SU-DHL-6 (cell line): Measurements from ENCODE around the gene DCHS1.

Source experiments
- H2AFZ ChIP-seq: fragments of 200-600 bp; sonication (generic); 2 replicates; pipeline ENCODE4 v1.6.1; 2014; ENCODE audit warnings: low read depth, mild to moderate bottlenecking, moderate library complexity, mixed read lengths, antibody characterized with exemption, low read length; ENCODE audit not compliant: severe bottlenecking
- H3F3A ChIP-seq: fragments of 200-600 bp; shearing (Covaris generic); 2 replicates; pipeline ENCODE4 v1.6.0; 2016; ENCODE audit warnings: antibody characterized with exemption, mild to moderate bottlenecking; ENCODE audit not compliant: insufficient read depth
- H3K27ac ChIP-seq: fragments of 200-600 bp; sonication (generic); 2 replicates; pipeline ENCODE4 v1.5.1; 2016; ENCODE audit warnings: low read depth, mild to moderate bottlenecking, low read length, moderate library complexity, mixed read lengths
- H3K27me3 ChIP-seq: fragments of 200-600 bp; sonication (generic), shearing (Covaris generic); 2 replicates; pipeline ENCODE4 v1.6.0; 2014; ENCODE audit warnings: mild to moderate bottlenecking, low read length
- H3K36me3 ChIP-seq: fragments of 200-600 bp; sonication (generic); 2 replicates; pipeline ENCODE4 v1.6.1; 2014; ENCODE audit warnings: mild to moderate bottlenecking, low read length, mixed read lengths
- H3K4me2 ChIP-seq: fragments of 300-600, 200-600 bp; shearing (Covaris generic), sonication (generic); 2 replicates; pipeline ENCODE4 v1.6.0; 2014; ENCODE audit warnings: low read length, low read depth, mild to moderate bottlenecking; ENCODE audit not compliant: poor library complexity, severe bottlenecking
- H3K4me3 ChIP-seq: fragments of 200-600 bp; sonication (generic); 2 replicates; pipeline ENCODE4 v1.5.1; 2014; ENCODE audit warnings: antibody characterized with exemption, low read length, mild to moderate bottlenecking, mixed read lengths; ENCODE audit not compliant: insufficient read depth, poor library complexity, severe bottlenecking
- H3K79me2 ChIP-seq: fragments of 200-600 bp; sonication (generic); 2 replicates; pipeline ENCODE4 v1.6.1; 2014; ENCODE audit warnings: mild to moderate bottlenecking, low read length, moderate library complexity; ENCODE audit not compliant: insufficient read depth
- H3K9ac ChIP-seq: fragments of 200-600 bp; sonication (generic); 2 replicates; pipeline ENCODE4 v1.7.0; 2014; ENCODE audit warnings: mild to moderate bottlenecking, low read length
- H3K9me2 ChIP-seq: fragments of 200-600 bp; sonication (generic); replicated peaks from 2 replicates; pipeline ENCODE4 v1.6.1; 2014; ENCODE audit warnings: low read length; ENCODE audit not compliant: insufficient read depth
- H3K9me3 ChIP-seq: fragments of 200-600 bp; sonication (generic); 2 replicates; pipeline ENCODE4 v1.6.1; 2014; ENCODE audit warnings: low read length, mixed read lengths; ENCODE audit not compliant: insufficient read depth
- H4K20me1 ChIP-seq: fragments of 200-600 bp; sonication (generic); 2 replicates; pipeline ENCODE4 v1.6.1; 2014; ENCODE audit warnings: low read depth, mild to moderate bottlenecking, antibody characterized with exemption, low read length, moderate library complexity, mixed read lengths
- EZH2phosphoT487 ChIP-seq: fragments of 200-600 bp; sonication (generic), shearing (Covaris generic); conservative IDR thresholded peaks from 2 replicates; pipeline ENCODE4 v1.6.1; 2018; ENCODE audit warnings: mild to moderate bottlenecking, antibody characterized with exemption, low read length, moderate library complexity, mixed read lengths
- TF ChIP-seq, protein P1 (sequence below): fragments of 200-600 bp; sonication (generic); IDR thresholded peaks from one replicate; pipeline ENCODE4 v1.5.1; 2017; ENCODE audit warnings: antibody characterized with exemption, mild to moderate bottlenecking, low read length, moderate library complexity; ENCODE audit not compliant: insufficient read depth, poor library complexity, severe bottlenecking

DCHS1 gene

DNA sequence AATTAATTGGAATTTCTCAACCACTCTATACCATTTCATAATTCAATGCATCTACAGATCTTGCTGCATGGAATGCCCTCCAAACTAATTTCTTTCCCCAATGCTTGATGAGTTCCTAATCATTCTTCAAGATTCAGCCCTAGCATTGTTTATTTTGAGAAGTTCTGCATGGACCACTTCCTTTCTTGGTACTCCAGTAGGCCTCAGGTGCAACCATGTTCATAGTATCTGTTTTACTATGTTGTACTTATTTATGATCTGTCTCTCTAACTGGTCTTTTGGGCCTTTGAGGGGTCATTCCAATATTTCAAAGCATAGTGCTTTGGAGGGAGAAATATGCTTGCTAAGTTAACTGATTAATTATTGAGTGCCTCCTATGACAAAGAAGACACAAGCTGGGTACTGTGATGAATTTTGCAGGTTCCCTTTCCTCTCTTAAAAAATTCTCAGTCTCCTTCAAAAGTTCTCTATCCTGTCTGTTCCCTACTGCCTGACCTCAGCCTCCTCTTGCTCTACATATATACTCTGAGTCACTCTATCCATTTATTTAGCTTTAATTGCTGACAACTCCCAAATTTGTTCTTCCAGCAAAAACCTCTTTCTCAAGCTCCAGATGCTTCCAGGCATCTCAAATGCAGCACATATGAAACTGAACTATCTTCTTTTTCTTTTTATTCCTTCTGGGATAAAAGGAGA is 18.1 kb upstream of the DCHS1 start:
- Histone ChIP-seq H3F3A (no peaks in the 10 kb centered on the region), H3K27ac (no peak overlapping the region), H3K79me2 (no peaks in the 10 kb centered on the region), H3K4me3 (no peak overlapping the region), H3K4me2 (no peak overlapping the region), H3K9me3 (no peaks in the 10 kb centered on the region), H4K20me1 (no peaks in the 10 kb centered on the region), H3K9me2 (no peaks in the 10 kb centered on the region), H3K9ac (no peak overlapping the region), H3K36me3 (no peaks in the 10 kb centered on the region), H3K27me3 (no peaks in the 10 kb centered on the region), H2AFZ (no peak overlapping the region)
- TF ChIP-seq, protein P1, sequence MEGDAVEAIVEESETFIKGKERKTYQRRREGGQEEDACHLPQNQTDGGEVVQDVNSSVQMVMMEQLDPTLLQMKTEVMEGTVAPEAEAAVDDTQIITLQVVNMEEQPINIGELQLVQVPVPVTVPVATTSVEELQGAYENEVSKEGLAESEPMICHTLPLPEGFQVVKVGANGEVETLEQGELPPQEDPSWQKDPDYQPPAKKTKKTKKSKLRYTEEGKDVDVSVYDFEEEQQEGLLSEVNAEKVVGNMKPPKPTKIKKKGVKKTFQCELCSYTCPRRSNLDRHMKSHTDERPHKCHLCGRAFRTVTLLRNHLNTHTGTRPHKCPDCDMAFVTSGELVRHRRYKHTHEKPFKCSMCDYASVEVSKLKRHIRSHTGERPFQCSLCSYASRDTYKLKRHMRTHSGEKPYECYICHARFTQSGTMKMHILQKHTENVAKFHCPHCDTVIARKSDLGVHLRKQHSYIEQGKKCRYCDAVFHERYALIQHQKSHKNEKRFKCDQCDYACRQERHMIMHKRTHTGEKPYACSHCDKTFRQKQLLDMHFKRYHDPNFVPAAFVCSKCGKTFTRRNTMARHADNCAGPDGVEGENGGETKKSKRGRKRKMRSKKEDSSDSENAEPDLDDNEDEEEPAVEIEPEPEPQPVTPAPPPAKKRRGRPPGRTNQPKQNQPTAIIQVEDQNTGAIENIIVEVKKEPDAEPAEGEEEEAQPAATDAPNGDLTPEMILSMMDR: no peak
- TF ChIP-seq EZH2phosphoT487: no peak

DNA sequence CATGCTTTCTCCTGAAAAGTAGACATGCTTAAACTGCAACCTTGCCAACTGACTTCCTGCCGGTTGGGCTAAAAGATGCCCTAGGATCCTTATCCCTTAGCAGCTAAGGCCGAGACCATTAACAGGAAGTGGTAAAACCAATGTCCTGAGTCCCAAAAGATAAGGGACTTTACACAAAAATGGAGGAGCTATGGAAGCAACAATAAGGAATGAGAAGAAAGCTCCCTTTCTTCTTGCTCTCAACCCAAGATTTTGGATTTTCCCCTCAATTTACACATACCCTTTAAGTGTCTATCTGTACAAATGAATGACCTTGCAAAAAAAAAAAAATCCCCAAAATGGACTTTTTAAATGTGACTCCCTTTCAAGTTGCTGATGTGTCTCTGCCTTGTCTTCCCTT is 16.4 kb upstream of the DCHS1 start:
- no peaks in the 10 kb centered on the region for H3K79me2 ChIP-seq
- H3K27me3 ChIP-seq: no peaks in the 10 kb centered on the region
- H3K9me2 ChIP-seq: no peaks in the 10 kb centered on the region
- no peak overlapping the region for H3K4me2 ChIP-seq
- no peaks in the 10 kb centered on the region for H4K20me1 ChIP-seq
- no peak overlapping the region for H3K27ac ChIP-seq
- H3K9me3 ChIP-seq: no peaks in the 10 kb centered on the region
- no peak overlapping the region for H3K4me3 ChIP-seq
- no peaks in the 10 kb centered on the region for H3F3A ChIP-seq
- H3K9ac ChIP-seq: no peak overlapping the region
- H2AFZ ChIP-seq: no peak overlapping the region
- no peak for TF ChIP-seq EZH2phosphoT487
- TF ChIP-seq, protein P1: no peak
- H3K36me3 ChIP-seq: no peaks in the 10 kb centered on the region

DNA sequence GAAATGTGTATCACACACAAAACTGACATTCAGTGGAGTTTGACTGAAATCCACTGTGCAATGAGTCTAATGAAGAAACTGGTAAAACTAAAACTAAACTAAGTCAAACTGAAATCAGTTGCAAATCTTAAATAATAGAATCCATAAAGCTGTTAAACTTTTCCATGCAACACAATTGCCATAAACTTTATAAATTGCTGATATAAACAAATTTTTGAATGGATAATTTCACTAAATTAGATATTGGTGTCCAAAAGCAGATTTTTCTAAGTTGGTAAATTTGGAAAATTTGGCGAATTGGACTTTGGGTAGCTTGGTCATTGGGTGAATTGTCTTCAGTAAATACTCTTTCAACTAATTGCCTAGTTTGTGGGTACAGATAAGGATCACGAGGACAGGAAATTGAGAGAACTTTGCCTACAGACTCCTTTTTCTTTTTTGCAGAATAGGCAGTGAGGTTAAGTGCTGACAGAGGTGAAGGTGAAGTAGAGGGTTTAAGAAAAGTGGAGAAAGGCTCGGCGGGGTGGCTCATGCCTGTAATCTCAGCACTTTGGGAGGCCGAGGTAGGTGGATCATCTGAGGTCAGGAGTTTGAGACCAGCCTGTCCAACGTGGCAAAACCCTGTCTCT is 14.7 kb upstream of the DCHS1 start:
- Histone ChIP-seq H3K36me3 (no peaks in the 10 kb centered on the region), H3K9me2 (no peaks in the 10 kb centered on the region), H3K9ac (no peak overlapping the region), H3F3A (no peaks in the 10 kb centered on the region), H3K4me2 (no peak overlapping the region), H3K9me3 (no peaks in the 10 kb centered on the region), H3K4me3 (no peak overlapping the region), H3K27ac (no peak overlapping the region), H4K20me1 (no peaks in the 10 kb centered on the region), H2AFZ (no peak overlapping the region), H3K79me2 (no peaks in the 10 kb centered on the region), H3K27me3 (no peaks in the 10 kb centered on the region)
- TF ChIP-seq, protein P1: no peak
- TF ChIP-seq EZH2phosphoT487: no peak
